Upper lobe of right lung (tissue), 1 donor: ENCODE data around the gene IFI27L2. TPM values are rescaled to one million over a fixed set of nuclear protein-coding genes. Genes with fewer than 3 reads are reported as not detected.

Experiments
- ATAC-seq: fragments of 200-7000 bp; cut with Tn5 transposase; one replicate; pipeline ENCODE4 v1.9.1; 2020; ENCODE audit warnings: mild to moderate bottlenecking, moderate library complexity
- DNase-seq: peaks from one replicate; pipeline ENCODE4 v3.0.0-alpha.2; 2020
- H3K27ac ChIP-seq: fragments of 200-600 bp; one replicate; pipeline ENCODE4 v1.8.0; 2022
- H3K27me3 ChIP-seq: fragments of 200-600 bp; one replicate; pipeline ENCODE4 v1.8.0; 2022; ENCODE audit warnings: mild to moderate bottlenecking
- H3K36me3 ChIP-seq: fragments of 200-600 bp; one replicate; pipeline ENCODE4 v1.8.0; 2022
- H3K4me1 ChIP-seq: fragments of 200-600 bp; one replicate; pipeline ENCODE4 v1.8.0; 2022
- H3K4me3 ChIP-seq: fragments of 200-600 bp; one replicate; pipeline ENCODE4 v1.8.0; 2022; ENCODE audit warnings: mild to moderate bottlenecking
- H3K9me3 ChIP-seq: fragments of 200-600 bp; one replicate; pipeline ENCODE4 v1.8.0; 2022
- intact Hi-C: fragments of 100-400 bp; cut with DNase I; formaldehyde crosslinking; loops from one replicate; pipeline ENCODE4 v1.11.0; 2022
- total RNA-seq: library from RNA; stranded (reverse); fragmentation: NEBNext Ultra II Directional; extraction: Animal tissue kit (Norgen Biotek cat#: 25700); gene quantifications from one replicate; pipeline ENCODE4 v1.2.1, GENCODE V29; 2021
- TF ChIP-seq, protein P1 (sequence below): fragments of 200-600 bp; IDR thresholded peaks from one replicate; pipeline ENCODE4 v1.8.0; 2022; ENCODE audit warnings: antibody characterized with exemption
- donor health status: DM: no; HTN: yes; CAD: no; lungs with severe emphysema.

The IFI27L2 gene
- total RNA-seq, 1 donor from 2014 or later: 32.4 TPM

DNA sequence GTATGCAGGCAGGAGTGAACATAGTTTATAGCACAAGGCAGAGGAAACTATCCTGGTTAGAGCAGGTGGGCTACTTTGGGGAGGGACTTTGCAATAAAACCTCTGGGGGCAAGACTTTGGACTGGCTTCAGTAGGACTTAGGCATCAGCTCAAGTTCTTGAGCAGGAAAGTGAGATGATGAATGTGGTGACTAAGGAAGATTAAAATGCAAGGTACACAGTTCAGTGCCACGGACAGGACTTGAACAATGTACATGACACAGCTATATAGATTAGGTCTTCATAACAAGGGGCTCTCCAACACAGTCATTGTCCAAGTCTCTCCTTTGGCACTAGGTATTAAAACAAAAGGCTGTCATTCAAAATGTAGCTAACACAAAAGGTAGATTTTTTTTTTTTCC is 23.3 kb upstream of the IFI27L2 start:
- ATAC-seq (no peak), DNase-seq (no peak)
- intact Hi-C loops: no loop called here
- H3K27me3 ChIP-seq: no peaks in the 10 kb centered on the region
- H3K36me3 ChIP-seq: no peaks in the 10 kb centered on the region
- H3K9me3 ChIP-seq: no peaks in the 10 kb centered on the region
- H3K27ac ChIP-seq: no peak overlapping the region
- no peak overlapping the region for H3K4me3 ChIP-seq
- TF ChIP-seq, protein P1, sequence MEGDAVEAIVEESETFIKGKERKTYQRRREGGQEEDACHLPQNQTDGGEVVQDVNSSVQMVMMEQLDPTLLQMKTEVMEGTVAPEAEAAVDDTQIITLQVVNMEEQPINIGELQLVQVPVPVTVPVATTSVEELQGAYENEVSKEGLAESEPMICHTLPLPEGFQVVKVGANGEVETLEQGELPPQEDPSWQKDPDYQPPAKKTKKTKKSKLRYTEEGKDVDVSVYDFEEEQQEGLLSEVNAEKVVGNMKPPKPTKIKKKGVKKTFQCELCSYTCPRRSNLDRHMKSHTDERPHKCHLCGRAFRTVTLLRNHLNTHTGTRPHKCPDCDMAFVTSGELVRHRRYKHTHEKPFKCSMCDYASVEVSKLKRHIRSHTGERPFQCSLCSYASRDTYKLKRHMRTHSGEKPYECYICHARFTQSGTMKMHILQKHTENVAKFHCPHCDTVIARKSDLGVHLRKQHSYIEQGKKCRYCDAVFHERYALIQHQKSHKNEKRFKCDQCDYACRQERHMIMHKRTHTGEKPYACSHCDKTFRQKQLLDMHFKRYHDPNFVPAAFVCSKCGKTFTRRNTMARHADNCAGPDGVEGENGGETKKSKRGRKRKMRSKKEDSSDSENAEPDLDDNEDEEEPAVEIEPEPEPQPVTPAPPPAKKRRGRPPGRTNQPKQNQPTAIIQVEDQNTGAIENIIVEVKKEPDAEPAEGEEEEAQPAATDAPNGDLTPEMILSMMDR: no peak
- H3K4me1 ChIP-seq: peaks cover 4% of the 10 kb centered on the region

DNA sequence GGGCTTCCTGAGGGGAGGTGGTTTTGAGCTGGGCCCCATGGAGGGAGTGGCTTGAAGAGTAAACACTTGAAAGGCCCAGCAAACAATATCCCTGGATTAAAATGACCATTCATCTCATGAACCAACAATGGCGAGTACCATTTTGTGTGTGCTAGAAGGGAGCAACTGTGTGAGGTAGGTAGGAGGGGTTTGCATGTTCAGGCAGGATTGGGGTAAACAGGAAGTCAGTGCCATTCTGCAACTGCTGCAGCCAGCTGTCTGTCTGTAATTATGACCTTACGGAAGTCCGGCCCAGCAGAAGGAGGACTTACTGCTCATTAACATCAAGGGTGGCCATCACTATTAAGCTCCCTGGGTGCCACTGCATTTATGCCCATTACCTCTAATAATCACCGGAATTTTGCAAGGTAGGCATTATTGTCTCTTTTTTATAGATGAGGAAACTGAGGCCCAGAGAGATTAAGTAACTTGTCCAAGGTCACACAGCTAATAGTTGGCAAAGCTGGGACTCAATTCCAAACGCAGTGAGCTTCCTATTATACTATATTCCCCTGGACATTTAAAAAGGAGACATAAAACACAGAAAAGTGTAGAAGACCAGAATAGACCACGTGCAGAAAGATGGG is 16.6 kb upstream of the IFI27L2 start:
- peak; percentile 37 for ATAC-seq

DNA sequence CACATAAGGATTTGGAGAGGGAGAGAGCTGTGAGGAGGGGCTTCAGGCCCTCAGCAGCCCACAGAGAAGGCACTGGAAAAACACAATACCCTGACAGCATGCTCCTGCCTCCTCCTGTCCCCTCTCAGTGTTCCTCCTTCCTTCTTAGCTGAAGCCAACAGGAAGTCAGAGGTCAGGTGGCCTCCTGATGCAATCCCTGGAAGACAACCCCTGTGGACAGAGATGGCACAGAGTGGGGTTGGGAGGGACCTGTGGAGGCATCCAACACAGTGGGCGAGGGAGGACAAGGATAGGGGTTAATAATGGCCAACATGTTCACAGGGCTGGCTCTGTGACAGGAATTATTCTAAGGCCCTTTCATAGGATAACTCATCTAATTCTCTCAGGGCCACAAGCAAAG is 15.4 kb upstream of the IFI27L2 start:
- DNase-seq: no peak
- H3K4me3 ChIP-seq: no peak overlapping the region
- no peaks in the 10 kb centered on the region for H3K27me3 ChIP-seq
- no peak overlapping the region for H3K27ac ChIP-seq
- intact Hi-C loops: no loop called here
- no peaks in the 10 kb centered on the region for H3K36me3 ChIP-seq
- TF ChIP-seq, protein P1: no peak
- peak; percentile 85 for ATAC-seq
- H3K4me1 ChIP-seq: no peaks in the 10 kb centered on the region
- H3K9me3 ChIP-seq: no peaks in the 10 kb centered on the region

More for the DNA sequence above, 16.6 kb upstream of the IFI27L2 start:
- H3K27ac ChIP-seq: no peak overlapping the region
- TF ChIP-seq, protein P1: no peak
- H3K27me3 ChIP-seq: no peaks in the 10 kb centered on the region
- no peak for DNase-seq
- H3K4me1 ChIP-seq: no peaks in the 10 kb centered on the region
- no peaks in the 10 kb centered on the region for H3K9me3 ChIP-seq
- H3K4me3 ChIP-seq: no peak overlapping the region
- H3K36me3 ChIP-seq: no peaks in the 10 kb centered on the region
- intact Hi-C loops: no loop called here

DNA sequence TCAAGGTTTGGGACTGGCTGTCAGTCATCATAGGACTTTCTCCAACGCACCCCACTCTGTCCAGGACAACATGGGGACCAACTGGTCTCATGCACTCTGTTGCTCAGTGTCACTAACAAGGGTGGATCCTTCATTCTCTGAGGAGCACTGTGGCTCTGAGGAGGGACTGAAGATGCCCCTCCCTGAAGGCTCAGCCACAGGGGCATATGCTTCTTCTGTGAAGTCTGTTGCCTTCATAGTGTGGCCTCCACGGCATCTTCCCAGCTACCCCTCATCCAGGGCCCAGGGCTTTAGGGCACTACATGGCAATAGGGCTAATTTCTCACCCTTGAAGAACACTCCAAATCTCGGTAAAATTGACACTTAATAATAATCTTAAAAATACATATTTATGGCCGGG is 14.3 kb upstream of the IFI27L2 start:
- ATAC-seq (no peak), DNase-seq (no peak)
- intact Hi-C loops: no loop called here
- Histone ChIP-seq H3K36me3 (no peaks in the 10 kb centered on the region), H3K27me3 (no peaks in the 10 kb centered on the region), H3K4me3 (no peak overlapping the region), H3K27ac (no peak overlapping the region), H3K4me1 (no peaks in the 10 kb centered on the region), H3K9me3 (no peaks in the 10 kb centered on the region)
- TF ChIP-seq, protein P1: no peak

DNA sequence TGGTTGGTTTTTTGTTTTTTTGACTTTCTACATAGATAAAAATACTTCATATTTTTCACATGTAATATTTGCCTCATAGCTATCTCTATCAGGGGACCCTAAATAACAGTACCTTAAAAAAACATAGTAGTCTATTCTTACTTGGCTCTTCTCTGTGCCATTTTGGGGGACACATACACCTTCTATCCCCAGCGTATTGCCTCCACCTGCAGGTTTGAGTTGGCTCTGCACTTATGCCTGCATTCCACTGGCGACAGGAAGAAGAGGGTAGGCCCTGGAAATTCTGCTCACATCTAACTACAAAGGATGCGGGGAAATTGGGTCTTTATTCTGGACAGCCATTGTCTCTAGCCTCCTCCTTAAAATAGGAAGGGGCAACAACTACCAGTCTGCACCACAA is 13.8 kb upstream of the IFI27L2 start:
- TF ChIP-seq, protein P1: peak; percentile 16
- Histone ChIP-seq H3K4me3 (no peak overlapping the region), H3K36me3 (no peaks in the 10 kb centered on the region), H3K4me1 (no peaks in the 10 kb centered on the region), H3K9me3 (no peaks in the 10 kb centered on the region), H3K27ac (no peak overlapping the region), H3K27me3 (no peaks in the 10 kb centered on the region)
- no peak for DNase-seq
- ATAC-seq: no peak
- intact Hi-C loops: no loop called here

DNA sequence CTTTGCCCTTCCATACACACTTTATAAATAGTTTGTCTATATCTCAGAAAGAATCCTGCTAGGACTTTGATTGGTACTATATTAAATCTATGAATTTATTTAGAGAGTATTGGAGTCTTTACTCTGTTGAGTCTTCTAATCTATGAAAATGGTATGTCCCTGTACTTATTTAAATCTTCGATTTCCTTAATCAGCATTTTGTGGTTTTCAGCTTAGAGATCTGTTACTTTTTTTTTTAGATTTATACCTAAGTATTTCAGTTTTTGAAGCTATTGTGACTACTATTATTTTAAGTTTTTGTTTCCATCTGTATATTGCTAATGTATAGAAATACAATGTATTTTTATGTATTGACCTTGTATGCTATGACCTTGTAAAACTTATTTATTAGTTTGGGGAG is 13.4 kb upstream of the IFI27L2 start:
- Histone ChIP-seq H3K9me3 (no peaks in the 10 kb centered on the region), H3K36me3 (no peaks in the 10 kb centered on the region), H3K27ac (no peak overlapping the region), H3K27me3 (no peaks in the 10 kb centered on the region), H3K4me3 (no peak overlapping the region), H3K4me1 (no peaks in the 10 kb centered on the region)
- ATAC-seq (no peak), DNase-seq (no peak)
- TF ChIP-seq, protein P1: no peak
- intact Hi-C loops: no loop called here
